NCI-H510A treated with DMSO at 0.1 percent for 48 hours (cell line): ENCODE measurements around the gene PDLIM5.
"Not testable (repeated sequence)": the region's sequence is repeated elsewhere in the genome, so short reads cannot be mapped to it uniquely, and the experiment has no call there.

ENCODE experiments used
- DNase-seq: peaks from one replicate; lab custom pipeline; 2025; lab: John Stamatoyannopoulos, UW

The PDLIM5 gene

GRCh38 chr4:94598758-94599157, 147.0 kb downstream of the PDLIM5 start:
- no peak for DNase-seq

GRCh38 chr4:94603170-94603747, 151.5 kb downstream of the PDLIM5 start:
- no peak for DNase-seq

GRCh38 chr4:94605241-94605805, 153.6 kb downstream of the PDLIM5 start:
- DNase-seq: no peak

- no peak for DNase-seq
Observed at GRCh38 chr4:94610145-94610544, 158.4 kb downstream of the PDLIM5 start.

GRCh38 chr4:94613248-94613647, 161.5 kb downstream of the PDLIM5 start:
- DNase-seq: no peak

- no peak for DNase-seq
Observed at GRCh38 chr4:94615451-94615850, 163.7 kb downstream of the PDLIM5 start.

GRCh38 chr4:94621491-94622080, 169.8 kb downstream of the PDLIM5 start:
- DNase-seq: peak; percentile 68

- DNase-seq: no peak
Observed at GRCh38 chr4:94623126-94623911, 171.6 kb downstream of the PDLIM5 start.

GRCh38 chr4:94626942-94627341, 175.2 kb downstream of the PDLIM5 start:
- no peak for DNase-seq

- not testable (repeated sequence) for DNase-seq
Observed at GRCh38 chr4:94629058-94629457, 177.3 kb downstream of the PDLIM5 start.

GRCh38 chr4:94629837-94630236, 178.1 kb downstream of the PDLIM5 start:
- DNase-seq: no peak

- no peak for DNase-seq
Observed at GRCh38 chr4:94634271-94634670, 182.5 kb downstream of the PDLIM5 start.

- DNase-seq: no peak
Observed at GRCh38 chr4:94635177-94635576, 183.4 kb downstream of the PDLIM5 start.

- DNase-seq: no peak
Observed at GRCh38 chr4:94636004-94636403, 184.3 kb downstream of the PDLIM5 start.

GRCh38 chr4:94639298-94639697, 187.6 kb downstream of the PDLIM5 start:
- DNase-seq: no peak

GRCh38 chr4:94640151-94640550, 188.4 kb downstream of the PDLIM5 start:
- no peak for DNase-seq

GRCh38 chr4:94641702-94642560, 190.2 kb downstream of the PDLIM5 start:
- DNase-seq: no peak

- DNase-seq: no peak
Observed at GRCh38 chr4:94642561-94642866, 190.8 kb downstream of the PDLIM5 start.

GRCh38 chr4:94648699-94649098, 197.0 kb downstream of the PDLIM5 start:
- DNase-seq: no peak

- DNase-seq: no peak
Observed at GRCh38 chr4:94649381-94650133, 197.8 kb downstream of the PDLIM5 start.

GRCh38 chr4:94650134-94650495, 198.4 kb downstream of the PDLIM5 start:
- no peak for DNase-seq

- DNase-seq: no peak
Observed at GRCh38 chr4:94650690-94651089, 198.9 kb downstream of the PDLIM5 start.
